Mammary epithelial cell (primary cell): Measurements from ENCODE around the gene ZNF365.

Experiments used
- EZH2 ChIP-seq: IDR thresholded peaks from 2 replicates; pipeline ENCODE4 v1.6.1; 2012; ENCODE audit warnings: low read length, inconsistent platforms, borderline replicate concordance
- TF ChIP-seq, protein P1 (sequence below), 2 donors: IDR thresholded peaks in 1 of 2; conservative IDR thresholded peaks in 1 of 2; 2 replicates each; pipeline ENCODE4 v1.5.1; 2011 to 2012; ENCODE audit warnings: inconsistent platforms in 2 of 2, low read length in 2 of 2, mild to moderate bottlenecking in 2 of 2, control low read depth in 1 of 2, low read depth in 1 of 2; ENCODE audit not compliant: insufficient read depth in 1 of 2; ENCODE audit errors: extremely low read depth in 1 of 2

DNA sequence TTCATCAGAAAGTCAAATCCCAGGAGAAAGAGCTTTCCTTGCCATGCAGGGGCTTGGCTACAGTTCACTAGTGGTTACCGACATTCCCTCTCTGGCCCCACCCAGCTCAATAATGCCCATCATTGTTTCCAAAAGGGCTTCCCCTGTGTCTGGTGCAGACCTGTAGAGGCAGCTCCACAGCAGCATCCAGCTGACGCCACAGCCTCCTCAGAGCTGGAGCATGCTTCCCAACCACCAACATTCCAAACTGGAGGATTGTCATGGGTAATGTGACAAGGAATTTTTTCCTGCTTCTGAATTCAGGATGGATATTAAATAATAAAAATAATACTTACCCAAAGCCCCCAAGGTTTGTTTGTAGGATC lies 77.4 kb downstream of the ZNF365 start:
- TF ChIP-seq, protein P1, sequence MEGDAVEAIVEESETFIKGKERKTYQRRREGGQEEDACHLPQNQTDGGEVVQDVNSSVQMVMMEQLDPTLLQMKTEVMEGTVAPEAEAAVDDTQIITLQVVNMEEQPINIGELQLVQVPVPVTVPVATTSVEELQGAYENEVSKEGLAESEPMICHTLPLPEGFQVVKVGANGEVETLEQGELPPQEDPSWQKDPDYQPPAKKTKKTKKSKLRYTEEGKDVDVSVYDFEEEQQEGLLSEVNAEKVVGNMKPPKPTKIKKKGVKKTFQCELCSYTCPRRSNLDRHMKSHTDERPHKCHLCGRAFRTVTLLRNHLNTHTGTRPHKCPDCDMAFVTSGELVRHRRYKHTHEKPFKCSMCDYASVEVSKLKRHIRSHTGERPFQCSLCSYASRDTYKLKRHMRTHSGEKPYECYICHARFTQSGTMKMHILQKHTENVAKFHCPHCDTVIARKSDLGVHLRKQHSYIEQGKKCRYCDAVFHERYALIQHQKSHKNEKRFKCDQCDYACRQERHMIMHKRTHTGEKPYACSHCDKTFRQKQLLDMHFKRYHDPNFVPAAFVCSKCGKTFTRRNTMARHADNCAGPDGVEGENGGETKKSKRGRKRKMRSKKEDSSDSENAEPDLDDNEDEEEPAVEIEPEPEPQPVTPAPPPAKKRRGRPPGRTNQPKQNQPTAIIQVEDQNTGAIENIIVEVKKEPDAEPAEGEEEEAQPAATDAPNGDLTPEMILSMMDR (conservative IDR thresholded peaks at IDR 0.05 in 1 of 2, IDR thresholded peaks at IDR 0.05 in 1 of 2; ENCODE audit: extremely low read depth in 1 of 2, insufficient read depth in 1 of 2, low read depth in 1 of 2, low read length in 2 of 2) = no peak
- no peak for TF ChIP-seq EZH2
